ENCODE measurements around the gene EPO. TPM values are rescaled to one million over a fixed set of nuclear protein-coding genes. Genes with fewer than 3 reads are reported as not detected.

EPO gene
- total RNA-seq = not detected in 2 replicates

GRCh38 chr7:100720279-100720670 lies at the start of gene EPO:
Gene EPO, plus strand, starts transcription at chr7:100720468. Its CDS starts 513 bp downstream, at chr7:100720981.

GRCh38 chr7:100673302-100673941 lies 46.8 kb upstream of the EPO start, which contains the start of gene GNB2:
Gene GNB2, plus strand, starts transcription at chr7:100673740. Its CDS starts 2,526 bp downstream, at chr7:100676266.

GRCh38 chr7:100694098-100694745 lies 26.0 kb upstream of the EPO start, which contains the start of gene GIGYF1:
Gene GIGYF1, minus strand, starts transcription at chr7:100694250. Its CDS starts 6,012 bp downstream, at chr7:100688238.

GRCh38 chr7:100705753-100706671 lies 14.3 kb upstream of the EPO start, which contains the start of gene POP7:
Gene POP7, plus strand, starts transcription at chr7:100706121. Its CDS starts 710 bp downstream, at chr7:100706831.

Other genes starting within 250 kb of the EPO start
- gene TSC22D4, start 241.3 kb upstream of the EPO start, total RNA-seq = 62.0 and 63.5 TPM in 2 replicates
- 2.1 and 2.9 TPM in 2 replicates for gene NYAP1, start 236.5 kb upstream of the EPO start, total RNA-seq
- 46.2 and 49.0 TPM in 2 replicates for gene AGFG2, start 181.3 kb upstream of the EPO start, total RNA-seq
- gene SAP25, start 146.6 kb upstream of the EPO start, total RNA-seq = not detected in 2 replicates
- gene LRCH4, start 134.3 kb upstream of the EPO start, total RNA-seq = 30.4 and 38.0 TPM in 2 replicates
- gene FBXO24, start 134.1 kb upstream of the EPO start, total RNA-seq = 1.00 TPM in 1 of 2 replicates, not detected in the other
- gene PCOLCE, start 118.1 kb upstream of the EPO start, total RNA-seq = 1.2 and 2.3 TPM in 2 replicates
- 13.2 and 16.8 TPM in 2 replicates for gene MOSPD3, start 107.9 kb upstream of the EPO start, total RNA-seq
- under 0.01 and 0.44 TPM in 2 replicates for gene TFR2, start 78.9 kb upstream of the EPO start, total RNA-seq
- not detected in 2 replicates for gene ACTL6B, start 64.0 kb upstream of the EPO start, total RNA-seq
- gene GNB2, start 46.7 kb upstream of the EPO start, total RNA-seq = 266 and 289 TPM in 2 replicates
- gene GIGYF1, start 26.2 kb upstream of the EPO start, total RNA-seq = 12.0 and 14.1 TPM in 2 replicates
- gene POP7, start 14.3 kb upstream of the EPO start, total RNA-seq = 50.1 and 59.9 TPM in 2 replicates
- not detected in 2 replicates for gene ZAN, start 13.1 kb downstream of the EPO start, total RNA-seq
- 141 and 146 TPM in 2 replicates for gene EPHB4, start 107.1 kb downstream of the EPO start, total RNA-seq
- gene SLC12A9, start 132.2 kb downstream of the EPO start, total RNA-seq = 22.0 and 31.9 TPM in 2 replicates
- gene TRIP6, start 146.9 kb downstream of the EPO start, total RNA-seq = 107 and 117 TPM in 2 replicates
- 67.0 and 81.0 TPM in 2 replicates for gene SRRT, start 154.6 kb downstream of the EPO start, total RNA-seq
- gene UFSP1, start 169.2 kb downstream of the EPO start, total RNA-seq = 2.8 and 4.8 TPM in 2 replicates
- gene ACHE, start 175.4 kb downstream of the EPO start, total RNA-seq = 0.54 and 0.67 TPM in 2 replicates
- gene MUC3A, start 229.1 kb downstream of the EPO start, total RNA-seq = not detected in 2 replicates
- not detected in 2 replicates for gene MUC12, start 249.1 kb downstream of the EPO start, total RNA-seq

All from mammary microvascular endothelial cell (primary cell).